H1 (cell line): Measurements from ENCODE around the gene MAPKAPK2. TPM values are rescaled to one million over a fixed set of nuclear protein-coding genes. Genes with fewer than 3 reads are reported as not detected.

Experiments used
- CTCF ChIA-PET: fragments of 300-600 bp; sonication (Branson Sonifier 250); formaldehyde crosslinking; loops from one replicate; lab custom pipeline; 2021; ENCODE audit not compliant: partially characterized antibody; lab: Charles Lee
- POLR2A ChIA-PET: fragments of 300-600 bp; sonication (Branson Sonifier 250); formaldehyde crosslinking; loops from one replicate; lab custom pipeline; 2021; ENCODE audit warnings: inconsistent platforms; ENCODE audit not compliant: partially characterized antibody; lab: Charles Lee
- DNase-seq, 2 experiments: peaks; one replicate each; pipeline versions ENCODE4 v3.0.0 to v3.0.0-alpha.2; 2010 to 2022; ENCODE audit warnings: low spot score in 2 of 2, low read depth in 1 of 2, mixed read lengths in 1 of 2
- FAIRE-seq: peaks from 2 replicates; lab custom pipeline; 2011; peaks lifted over from hg19 to GRCh38; lab: Jason Lieb, UNC
- H2AFZ ChIP-seq: 2 replicates; pipeline ENCODE4 v1.8.1; 2012; ENCODE audit warnings: low read length, inconsistent platforms
- H2AK5ac ChIP-seq: 2 replicates; pipeline ENCODE4 v1.6.1; 2013; ENCODE audit warnings: low read depth, low read length
- H2BK120ac ChIP-seq: replicated peaks from 2 replicates; pipeline ENCODE3; 2013; ENCODE audit warnings: low read depth, low read length, inconsistent platforms
- H2BK12ac ChIP-seq: 2 replicates; pipeline ENCODE4 v1.6.1; 2013; ENCODE audit warnings: low read depth, low read length
- H2BK15ac ChIP-seq: 2 replicates; pipeline ENCODE4 v1.6.1; 2013; ENCODE audit warnings: low read length
- H2BK20ac ChIP-seq: 2 replicates; pipeline ENCODE4 v1.6.1; 2013; ENCODE audit warnings: low read length
- H2BK5ac ChIP-seq: 2 replicates; pipeline ENCODE4 v1.6.1; 2013; ENCODE audit warnings: low read depth, low read length
- H3K14ac ChIP-seq: 2 replicates; pipeline ENCODE4 v1.6.1; 2013; ENCODE audit warnings: inconsistent platforms; ENCODE audit not compliant: insufficient read length
- H3K18ac ChIP-seq: 2 replicates; pipeline ENCODE4 v1.6.1; 2013; ENCODE audit warnings: low read length; ENCODE audit errors: extremely low read depth
- H3K23ac ChIP-seq: 2 replicates; pipeline ENCODE4 v1.6.1; 2013; ENCODE audit warnings: inconsistent platforms; ENCODE audit not compliant: insufficient read length
- H3K23me2 ChIP-seq: 2 replicates; pipeline ENCODE4 v1.6.1; 2013; ENCODE audit warnings: low read depth, low read length
- H3K27ac ChIP-seq: 2 replicates; pipeline ENCODE4 v1.6.1; 2011; ENCODE audit warnings: low read depth, low read length, inconsistent platforms
- H3K27me3 ChIP-seq, 4 experiments: replicated peaks in 1 of 4; 1 replicate in 1 of 4; 2 replicates in 3 of 4; pipeline versions ENCODE4 v1.6.1 to v1.8.1; 2011 to 2013; ENCODE audit warnings: low read length in 3 of 4, mild to moderate bottlenecking in 3 of 4, inconsistent platforms in 2 of 4, mixed read lengths in 2 of 4, moderate library complexity in 1 of 4; ENCODE audit not compliant: control insufficient read depth in 3 of 4, insufficient read depth in 3 of 4; ENCODE audit errors: extremely low read depth in 1 of 4
- H3K36me3 ChIP-seq, 4 experiments: 2 replicates each; pipeline versions ENCODE4 v1.6.1 to v1.8.1; 2011 to 2013; ENCODE audit warnings: mild to moderate bottlenecking in 4 of 4, low read length in 3 of 4, moderate library complexity in 2 of 4, control low read depth in 1 of 4, inconsistent platforms in 1 of 4; ENCODE audit not compliant: insufficient read depth in 4 of 4, control insufficient read depth in 2 of 4
- H3K4ac ChIP-seq: replicated peaks from 2 replicates; pipeline ENCODE3; 2013; ENCODE audit warnings: low read length, low read depth, mixed read lengths, inconsistent platforms; ENCODE audit not compliant: insufficient read length
- H3K4me1 ChIP-seq, 4 experiments: replicated peaks in 1 of 4; 1 replicate in 1 of 4; 2 replicates in 3 of 4; pipeline versions ENCODE4 v1.6.1 to v1.8.1; 2011 to 2013; ENCODE audit warnings: low read length in 3 of 4, inconsistent platforms in 2 of 4, mixed read lengths in 1 of 4; ENCODE audit not compliant: insufficient read depth in 4 of 4, control insufficient read depth in 3 of 4
- H3K4me2 ChIP-seq, 2 experiments: 2 replicates each; pipeline versions ENCODE4 v1.6.1 to v1.8.1; 2011 to 2013; ENCODE audit warnings: low read depth in 2 of 2, low read length in 2 of 2, control low read depth in 1 of 2, inconsistent platforms in 1 of 2, mild to moderate bottlenecking in 1 of 2; ENCODE audit not compliant: insufficient read depth in 1 of 2
- H3K4me3 ChIP-seq, 4 experiments: fragments of 200-600, 300-600 bp in 1 of 4; sonication (generic), shearing (Covaris generic), sonication (Bioruptor Twin) in 1 of 4; 2 replicates each; pipeline versions ENCODE4 v1.5.1 to v1.8.1; 2011 to 2016; ENCODE audit warnings: low read length in 4 of 4, low read depth in 3 of 4, control low read depth in 2 of 4, inconsistent platforms in 2 of 4, mild to moderate bottlenecking in 2 of 4, mixed read lengths in 1 of 4, moderate library complexity in 1 of 4; ENCODE audit not compliant: insufficient read depth in 2 of 4; ENCODE audit errors: extremely low read depth in 1 of 4
- H3K56ac ChIP-seq: replicated peaks from 2 replicates; pipeline ENCODE3; 2013; ENCODE audit warnings: low read depth, mild to moderate bottlenecking, mixed read lengths, low read length, inconsistent platforms; ENCODE audit not compliant: insufficient read length
- H3K79me1 ChIP-seq: 2 replicates; pipeline ENCODE4 v1.6.1; 2013; ENCODE audit warnings: low read depth, low read length, control low read depth
- H3K79me2 ChIP-seq, 2 experiments: 2 replicates each; pipeline versions ENCODE4 v1.6.1 to v1.8.1; 2012 to 2013; ENCODE audit warnings: low read length in 2 of 2, mild to moderate bottlenecking in 2 of 2, inconsistent platforms in 1 of 2; ENCODE audit not compliant: insufficient read depth in 2 of 2, control insufficient read depth in 1 of 2
- H3K9ac ChIP-seq, 4 experiments: replicated peaks in 1 of 4; 1 replicate in 1 of 4; 2 replicates in 3 of 4; pipeline versions ENCODE4 v1.6.1 to v1.8.1; 2011 to 2013; ENCODE audit warnings: low read depth in 3 of 4, low read length in 3 of 4, control low read depth in 2 of 4, mild to moderate bottlenecking in 2 of 4, moderate library complexity in 2 of 4, inconsistent platforms in 1 of 4; ENCODE audit errors: extremely low read depth in 1 of 4
- H3K9me3 ChIP-seq, 2 experiments: 2 replicates each; pipeline versions ENCODE4 v1.6.1 to v1.8.1; 2012 to 2013; ENCODE audit warnings: mild to moderate bottlenecking in 2 of 2, moderate library complexity in 2 of 2, control low read depth in 1 of 2, inconsistent platforms in 1 of 2, low read depth in 1 of 2, low read length in 1 of 2, mixed read lengths in 1 of 2; ENCODE audit not compliant: insufficient read depth in 2 of 2
- H4K20me1 ChIP-seq, 2 experiments: replicated peaks in 1 of 2; 2 replicates each; pipeline versions ENCODE3 to v1.8.1; 2011 to 2013; ENCODE audit warnings: inconsistent platforms in 2 of 2, low read length in 2 of 2, mild to moderate bottlenecking in 1 of 2; ENCODE audit not compliant: insufficient read depth in 2 of 2, control insufficient read depth in 1 of 2
- H4K5ac ChIP-seq: 2 replicates; pipeline ENCODE4 v1.6.1; 2013; ENCODE audit warnings: low read length, low read depth, mixed read lengths, inconsistent platforms; ENCODE audit not compliant: insufficient read length
- H4K8ac ChIP-seq: 2 replicates; pipeline ENCODE4 v1.8.0; 2013; ENCODE audit warnings: mild to moderate bottlenecking, moderate library complexity, low read length, inconsistent platforms; ENCODE audit not compliant: insufficient read depth; ENCODE audit errors: extremely low read depth
- H4K91ac ChIP-seq: replicated peaks from 2 replicates; pipeline ENCODE3; 2013; ENCODE audit warnings: low read length, mixed read lengths, inconsistent platforms; ENCODE audit not compliant: insufficient read length
- CBX5 ChIP-seq: fragments of 300-800, 300-1000 bp; sonication (generic); IDR thresholded peaks from 2 replicates; pipeline ENCODE4 v1.7.1; 2016; ENCODE audit warnings: antibody characterized with exemption, low read length, low read depth
- CHD2 ChIP-seq: IDR thresholded peaks from 2 replicates; pipeline ENCODE4 v1.6.1; 2012; ENCODE audit warnings: low read length, improper control_type of control experiment
- CTBP2 ChIP-seq: IDR thresholded peaks from 2 replicates; pipeline ENCODE4 v1.7.0; 2011; ENCODE audit warnings: borderline replicate concordance, mild to moderate bottlenecking, moderate library complexity, mixed read lengths, low read length; ENCODE audit not compliant: insufficient read depth, insufficient read length
- GTF2F1 ChIP-seq: IDR thresholded peaks from 2 replicates; pipeline ENCODE4 v1.6.1; 2012; ENCODE audit warnings: low read depth, low read length, improper control_type of control experiment, borderline replicate concordance
- HDAC6 ChIP-seq: IDR thresholded peaks from one replicate; pipeline ENCODE4 v1.7.1; 2012; ENCODE audit warnings: low read depth, mild to moderate bottlenecking, inconsistent platforms, low read length, moderate library complexity
- POLR2AphosphoS5 ChIP-seq: IDR thresholded peaks from 2 replicates; pipeline ENCODE4 v1.6.1; 2011; ENCODE audit warnings: low read depth, low read length
- RXRA ChIP-seq: IDR thresholded peaks from 2 replicates; pipeline ENCODE4 v1.6.1; 2011; ENCODE audit warnings: low read depth, mild to moderate bottlenecking, low read length, moderate library complexity; ENCODE audit not compliant: insufficient read depth
- SIX5 ChIP-seq: IDR thresholded peaks from 2 replicates; pipeline ENCODE4 v1.6.1; 2011; ENCODE audit warnings: mild to moderate bottlenecking, low read depth, low read length
- SRF ChIP-seq: IDR thresholded peaks from 2 replicates; pipeline ENCODE4 v1.6.1; 2011; ENCODE audit warnings: mild to moderate bottlenecking, low read depth, low read length, moderate library complexity
- TEAD4 ChIP-seq: IDR thresholded peaks from 2 replicates; pipeline ENCODE4 v1.6.1; 2012; ENCODE audit warnings: low read depth, low read length, inconsistent platforms, mixed read lengths
- ZNF274 ChIP-seq: IDR thresholded peaks from 2 replicates; pipeline ENCODE4 v1.7.0; 2012; ENCODE audit warnings: low read length, borderline replicate concordance; ENCODE audit errors: extremely low read depth
- WGBS, 2 experiments: shearing (Covaris generic) in 1 of 2; methylation state at CpG; one replicate each; pipeline versions ENCODE4 v1.1.6 to v1.1.7; 2013 to 2015; ENCODE audit warnings: low lambda C conversion rate in 2 of 2, mixed read lengths in 2 of 2, inconsistent platforms in 1 of 2, low coverage in 1 of 2, missing lambda C conversion rate in 1 of 2; ENCODE audit not compliant: insufficient replicate concordance in 2 of 2, insufficient coverage in 1 of 2, insufficient read length in 1 of 2; ENCODE audit errors: extremely low coverage in 1 of 2, missing lambda C conversion rate in 1 of 2; 5-methylcytosine and 5-hydroxymethylcytosine counted together
- polyA plus RNA-seq, 7 experiments: library from polyadenylated mRNA; depleted of rRNA in 3 of 7; stranded (reverse) in 5 of 7; unstranded in 2 of 7; fragments of >200 nt in 5 of 7; fragments of 200-250 nt in 2 of 7; gene quantifications; 1 replicate in 5 of 7; 2 replicates in 1 of 7; 4 replicates in 1 of 7; pipeline versions ENCODE4 v1.2.1 to v1.2.3, GENCODE V29; 2011 to 2013; ENCODE audit warnings: missing spikeins in 2 of 7, mixed read lengths in 2 of 7
- total RNA-seq: library from RNA; stranded (reverse); fragmentation: NEBNext Ultra II Directional; extraction: Animal tissue kit (Norgen Biotek cat#: 25700); gene quantifications from 2 replicates; pipeline ENCODE4 v1.2.1, GENCODE V29; 2021
- TF ChIP-seq, protein P1 (sequence below): IDR thresholded peaks from 2 replicates; pipeline ENCODE4 v1.6.1; 2012; ENCODE audit warnings: low read length, inconsistent platforms

Gene MAPKAPK2
- total and polyA plus RNA-seq, 2 of the 8 experiments (the other 6 are each of a cell fraction or from before 2014, with no cell fraction given): 27.5 to 44.9 TPM

DNA sequence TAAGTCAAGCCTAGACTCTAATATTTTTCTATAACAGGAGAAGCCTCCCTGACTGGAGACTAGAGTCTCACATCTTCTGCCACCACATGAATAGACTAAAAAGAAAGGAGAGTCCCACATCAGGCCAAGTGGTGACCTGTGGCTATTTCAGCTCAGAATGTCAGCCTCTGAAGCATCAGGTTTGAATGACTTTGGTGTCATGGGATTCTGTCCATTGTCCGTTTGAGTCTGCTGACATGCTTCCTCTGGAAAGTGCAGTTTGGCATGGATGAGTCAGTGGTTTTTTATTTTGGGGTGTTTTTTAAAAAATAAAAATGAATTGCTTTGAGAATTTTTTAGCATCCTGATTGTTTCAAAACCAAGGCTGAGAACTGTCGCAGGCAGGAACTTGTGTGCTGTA lies 29.9 kb upstream of the MAPKAPK2 start:
- 91% methylated on average over 2 of the region's 2 CpGs; no CpG with 5 or more reads in 1 of the 2 experiments for WGBS, 2 experiments
- Histone ChIP-seq H3K79me1 (no peaks in the 10 kb centered on the region), H2AK5ac (no peak overlapping the region), H2BK5ac (no peak overlapping the region), H3K9ac (no peak overlapping the region), H3K14ac (no peak overlapping the region), H3K4me1 (peaks cover 0 to 12% (median 5%) of the 10 kb centered on the region in 4 experiments; a peak in 6 of 7 replicates), H3K27ac (no peak overlapping the region), H3K18ac (no peak overlapping the region), H3K36me3 (no peaks in the 10 kb centered on the region; a peak in 1 of 8 replicates), H3K23ac (no peak overlapping the region), H4K5ac (no peak overlapping the region), H4K8ac (no peak overlapping the region), H4K91ac (no peak overlapping the region), H4K20me1 (no peaks in the 10 kb centered on the region), H3K9me3 (no peaks in the 10 kb centered on the region), H2BK15ac (no peak overlapping the region), H3K4me3 (no peak overlapping the region), H3K56ac (no peak overlapping the region), H3K79me2 (no peaks in the 10 kb centered on the region), H3K4ac (no peak overlapping the region), H3K23me2 (0 out of 2 replicates have a peak, but pooled peaks cover 5% of the 10 kb centered on the region), H3K27me3 (peaks cover 0 to 14% (median 9%) of the 10 kb centered on the region in 4 experiments; a peak in 6 of 7 replicates), H3K4me2 (no peak overlapping the region), H2BK20ac (no peak overlapping the region), H2BK120ac (no peak overlapping the region), H2BK12ac (no peak overlapping the region), H2AFZ (no peak overlapping the region)
- FAIRE-seq (no peak), DNase-seq (no peak)
- no peak for TF ChIP-seq CHD2
- no peak for TF ChIP-seq RXRA
- TF ChIP-seq HDAC6: no peak
- no peak for TF ChIP-seq TEAD4
- TF ChIP-seq, protein P1, sequence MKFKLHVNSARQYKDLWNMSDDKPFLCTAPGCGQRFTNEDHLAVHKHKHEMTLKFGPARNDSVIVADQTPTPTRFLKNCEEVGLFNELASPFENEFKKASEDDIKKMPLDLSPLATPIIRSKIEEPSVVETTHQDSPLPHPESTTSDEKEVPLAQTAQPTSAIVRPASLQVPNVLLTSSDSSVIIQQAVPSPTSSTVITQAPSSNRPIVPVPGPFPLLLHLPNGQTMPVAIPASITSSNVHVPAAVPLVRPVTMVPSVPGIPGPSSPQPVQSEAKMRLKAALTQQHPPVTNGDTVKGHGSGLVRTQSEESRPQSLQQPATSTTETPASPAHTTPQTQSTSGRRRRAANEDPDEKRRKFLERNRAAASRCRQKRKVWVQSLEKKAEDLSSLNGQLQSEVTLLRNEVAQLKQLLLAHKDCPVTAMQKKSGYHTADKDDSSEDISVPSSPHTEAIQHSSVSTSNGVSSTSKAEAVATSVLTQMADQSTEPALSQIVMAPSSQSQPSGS: no peak
- TF ChIP-seq CBX5: no peak
- no peak for TF ChIP-seq ZNF274
- no peak for TF ChIP-seq CTBP2
- no peak for TF ChIP-seq GTF2F1
- no peak for TF ChIP-seq POLR2AphosphoS5
- no peak for TF ChIP-seq SIX5
- no peak for TF ChIP-seq SRF
- CTCF ChIA-PET: interaction anchor here (0.9 to 23.8 kb wide), 11 partner anchors 15 to 164 kb away, joined by 3 to 666 read pairs (median 5); partner anchors contain the start of gene DYRK3
- POLR2A ChIA-PET: no interaction called here
